Embryonic facial prominence (tissue), 1 donor: ENCODE measurements around the gene CIAO2B.

Experiments
- DNase-seq: peaks from one replicate; pipeline ENCODE4 v3.0.0-alpha.2; 2016; ENCODE audit errors: extremely low spot score

CIAO2B gene

DNA sequence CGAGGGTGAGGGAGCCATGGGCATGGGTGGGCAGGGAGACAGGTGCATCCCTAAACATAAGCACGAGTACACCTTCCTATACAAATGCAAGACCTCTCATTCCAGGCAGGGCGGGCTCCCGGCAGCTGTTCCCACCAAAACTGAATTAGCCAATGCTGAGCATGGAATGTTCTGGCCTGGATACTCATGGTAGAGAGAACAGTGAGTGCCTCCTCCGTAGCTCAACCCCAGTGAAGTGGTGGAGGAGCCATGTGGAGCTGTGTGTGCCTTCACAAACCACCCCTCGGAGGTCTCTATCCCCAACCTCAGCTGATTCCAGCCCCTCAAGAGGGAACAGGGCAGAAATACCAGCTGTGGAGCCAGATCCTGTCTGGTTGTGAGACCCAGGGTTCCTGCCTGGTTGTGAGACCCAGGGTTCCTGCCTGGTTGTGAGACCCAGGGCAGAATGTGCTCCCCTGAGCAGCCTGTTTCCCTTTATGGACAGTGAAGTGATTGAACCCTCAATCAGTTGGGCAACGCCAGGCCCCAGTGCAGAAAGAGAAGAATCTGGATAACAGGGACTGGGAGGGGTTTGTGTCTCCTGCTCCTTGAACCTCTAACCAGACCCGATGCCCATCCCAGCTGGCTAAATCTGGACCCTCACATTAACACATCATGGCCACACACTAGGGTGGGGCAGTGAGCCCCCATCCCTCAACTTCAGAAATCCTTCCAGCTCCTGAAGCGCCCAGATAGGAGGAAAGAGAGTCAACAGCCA lies 13.1 kb downstream of the CIAO2B start:
- DNase-seq: no peak

DNA sequence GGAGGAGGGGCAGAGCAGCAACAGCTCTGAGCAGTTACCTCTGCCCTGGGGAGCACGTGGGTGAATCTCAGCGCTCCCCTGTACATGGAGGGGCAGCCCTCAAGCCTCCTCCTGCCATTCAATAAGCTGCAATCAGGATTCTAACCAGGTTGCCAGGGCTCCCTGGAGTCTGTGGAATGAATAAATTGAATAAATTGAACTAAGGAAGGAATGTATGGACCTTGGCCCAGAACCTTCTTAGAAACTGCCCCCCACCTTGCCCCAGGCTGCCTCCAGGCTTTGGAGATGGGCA lies 14.0 kb downstream of the CIAO2B start:
- no peak for DNase-seq

DNA sequence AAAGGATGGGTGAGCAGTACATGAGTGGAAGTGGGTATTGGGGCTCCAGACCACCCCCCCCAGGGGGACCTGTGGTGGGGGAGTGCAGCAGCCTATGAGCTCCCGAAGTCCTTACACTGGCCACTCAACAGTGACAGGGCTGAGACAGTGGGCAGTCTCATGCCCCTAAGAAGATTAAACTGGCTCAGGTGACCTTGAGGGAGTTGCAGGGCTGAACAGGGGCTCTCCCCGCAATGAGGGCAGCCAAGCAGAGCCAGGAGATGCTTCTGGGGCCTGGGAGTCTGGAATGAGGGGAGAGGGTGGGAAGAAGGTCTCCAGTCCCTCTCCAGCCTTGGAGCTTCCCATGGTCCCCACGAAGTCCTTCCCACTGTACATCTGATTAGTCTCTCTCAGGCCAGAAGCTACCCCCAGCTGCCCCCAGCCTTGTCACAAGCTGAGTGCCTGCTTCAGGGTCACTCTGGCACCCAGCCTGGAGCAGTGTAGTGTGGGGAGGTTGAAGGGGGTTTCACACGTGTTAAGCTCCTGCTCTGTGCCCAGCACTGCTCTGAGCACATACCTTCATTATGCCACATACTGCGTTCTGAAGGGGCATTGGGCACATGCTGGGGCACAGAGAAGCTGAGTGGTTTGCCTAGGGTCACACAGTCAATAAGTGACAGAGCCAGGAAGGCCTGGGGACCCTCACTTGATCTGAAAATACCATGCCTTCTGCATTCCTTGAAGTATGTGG lies 14.5 kb downstream of the CIAO2B start:
- no peak for DNase-seq

DNA sequence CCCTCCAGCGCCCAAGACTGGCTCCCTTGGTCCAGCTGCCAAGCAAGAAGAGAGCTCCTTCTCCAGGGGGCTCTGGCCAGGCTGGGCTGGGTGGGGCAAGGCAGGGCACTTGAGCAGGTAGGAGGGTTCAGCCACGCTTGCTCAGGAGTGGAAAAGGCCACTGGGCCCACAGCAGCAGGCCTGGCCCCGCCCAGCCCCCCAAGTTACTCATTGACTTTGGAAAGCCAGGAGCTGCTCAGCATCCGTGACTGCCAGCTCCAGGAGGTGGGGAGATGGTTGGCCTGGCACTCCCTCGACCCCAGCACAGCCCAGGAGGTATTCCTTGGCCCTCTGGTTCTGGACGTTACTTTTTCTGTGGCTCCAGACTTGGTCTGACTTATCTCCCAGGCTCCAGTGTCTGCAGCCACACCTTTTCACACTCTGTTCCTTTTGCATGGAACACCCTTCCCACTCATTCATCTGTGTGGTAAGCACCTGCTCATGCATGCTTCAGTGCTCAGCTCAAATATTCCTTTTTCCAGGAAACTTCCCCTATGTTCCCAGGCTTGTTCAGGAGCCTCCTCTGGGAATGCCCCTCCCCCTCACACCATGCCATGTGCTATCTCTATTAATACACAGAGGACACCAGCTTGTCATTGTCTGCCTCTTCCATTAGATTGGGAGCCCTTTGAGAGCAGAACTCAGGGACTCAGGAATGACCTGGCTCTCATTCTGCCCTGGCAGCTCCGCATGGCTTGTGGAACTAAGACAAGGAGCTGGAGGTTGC lies 15.2 kb downstream of the CIAO2B start, which contains the start of gene CDH16:
TSS of gene CDH16 (minus strand) at position 83 of the 766 bp plus-strand sequence. CDS start 820 bp downstream, outside the sequence.
- no peak for DNase-seq

DNA sequence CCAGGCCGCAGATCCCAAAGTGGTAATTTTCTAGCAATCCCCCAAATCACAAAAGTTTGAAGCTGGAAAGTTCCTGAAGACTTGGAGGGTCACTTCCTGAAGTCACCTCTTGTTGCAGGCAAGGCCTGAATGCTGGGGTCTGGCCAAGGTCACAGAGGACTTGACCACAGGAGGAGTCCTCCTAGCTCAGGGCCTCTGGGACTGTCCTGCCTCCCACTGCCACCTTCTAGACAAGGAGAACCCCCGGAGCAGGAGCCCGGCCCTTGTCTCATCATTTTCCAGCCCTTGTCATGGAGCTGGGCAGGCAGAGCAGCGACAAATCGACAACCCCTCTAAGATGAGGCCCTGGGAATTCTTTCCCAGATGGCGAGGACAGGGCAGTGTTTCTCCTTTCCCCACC lies 15.8 kb downstream of the CIAO2B start:
- no peak for DNase-seq

DNA sequence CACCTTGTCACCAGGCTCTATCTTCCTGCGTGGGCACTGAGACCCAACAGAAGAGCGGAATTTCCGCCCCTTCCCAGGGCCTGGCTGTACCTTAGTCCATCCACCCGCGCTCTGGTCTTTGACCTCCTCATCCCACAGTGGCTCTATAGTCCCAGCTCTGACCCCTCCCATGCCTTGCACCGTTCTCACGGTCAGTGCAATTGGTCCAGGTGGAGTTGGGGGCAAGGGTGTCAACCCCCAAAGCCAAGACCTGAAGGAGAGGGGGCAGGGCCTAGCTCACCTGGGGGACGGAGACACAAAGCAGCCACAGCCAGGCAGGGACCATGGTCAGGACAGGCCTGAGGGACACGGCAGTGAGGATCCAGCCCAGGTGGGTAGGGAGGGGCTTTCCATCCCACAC lies 16.5 kb downstream of the CIAO2B start:
- DNase-seq: no peak

DNA sequence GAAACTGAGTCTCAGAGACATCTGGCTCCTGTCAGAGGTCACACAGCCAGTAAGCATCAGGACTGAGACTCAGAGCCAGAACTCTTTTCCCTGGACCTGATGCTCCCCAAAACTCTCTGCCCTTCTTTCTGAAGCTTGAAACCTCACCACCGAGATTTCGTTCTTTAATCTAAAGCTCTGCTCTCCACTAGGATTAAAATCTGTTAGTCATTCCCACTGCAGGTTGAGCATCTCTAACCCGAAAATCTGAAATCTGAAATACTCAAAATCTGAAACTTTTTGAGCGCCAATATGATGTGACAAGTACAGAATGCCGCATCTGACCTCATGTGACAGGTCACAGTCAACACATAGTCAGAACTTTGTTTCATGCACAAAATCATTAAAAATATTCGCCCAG lies 17.7 kb downstream of the CIAO2B start:
- DNase-seq: no peak

DNA sequence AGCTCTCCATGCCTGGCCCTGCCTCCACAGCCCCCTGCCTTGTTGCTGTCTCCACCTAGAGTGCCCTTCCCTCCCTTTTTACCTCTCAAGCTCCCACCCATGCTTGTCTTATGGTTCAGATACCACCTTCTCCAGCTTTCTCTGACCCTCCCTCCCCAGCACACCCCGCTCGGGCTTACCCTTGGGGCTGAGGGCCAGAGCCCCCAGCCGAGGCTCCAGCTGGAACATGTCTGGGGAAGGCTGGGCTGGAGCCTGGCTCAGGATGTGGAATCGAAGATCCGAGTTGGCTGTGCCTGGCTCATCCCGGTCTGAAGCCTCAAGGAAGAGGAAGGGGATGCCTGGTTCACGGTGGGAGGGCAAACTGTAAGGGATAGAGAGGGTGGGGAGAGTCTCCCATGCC lies 19.2 kb downstream of the CIAO2B start:
- DNase-seq: no peak

DNA sequence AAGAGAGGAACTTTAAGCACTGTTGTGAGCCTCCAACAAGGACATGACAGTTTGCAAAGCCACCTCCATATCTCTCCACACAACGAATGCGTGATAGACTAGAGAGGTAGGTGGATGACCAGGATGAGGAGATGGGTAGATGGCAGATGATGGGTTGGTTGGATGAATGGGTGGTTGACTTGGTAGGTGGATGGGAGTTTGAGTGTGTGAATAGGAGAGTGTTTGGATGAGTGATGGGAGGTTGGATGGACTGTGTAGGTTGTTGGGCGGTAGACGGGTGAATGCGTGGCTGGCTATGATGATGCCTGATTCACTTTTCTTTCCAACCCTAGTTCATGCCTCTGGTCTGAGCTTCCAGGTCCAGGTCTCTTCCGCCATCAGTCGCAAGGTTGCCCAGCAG lies 19.7 kb downstream of the CIAO2B start:
- no peak for DNase-seq

DNA sequence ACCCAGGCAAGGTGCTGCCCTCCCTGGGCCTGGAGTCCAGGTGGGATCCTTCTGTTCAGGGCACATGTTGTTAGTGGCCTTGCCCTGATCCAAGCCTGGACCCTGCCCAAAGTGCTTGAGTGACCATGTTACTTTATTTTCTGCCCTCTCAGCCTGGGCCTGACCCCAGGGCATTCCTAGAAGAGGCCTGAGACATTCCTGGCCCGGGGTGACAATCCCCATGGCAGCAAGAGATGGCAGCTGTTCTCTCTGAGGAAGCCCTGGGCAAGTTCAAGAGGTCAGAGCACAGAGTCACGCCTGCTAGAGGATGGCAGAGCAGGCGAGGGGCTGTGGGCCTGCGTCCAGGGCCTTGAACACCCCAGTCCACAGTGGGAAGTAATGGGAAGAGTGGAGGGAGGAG lies 20.5 kb downstream of the CIAO2B start:
- DNase-seq: no peak

DNA sequence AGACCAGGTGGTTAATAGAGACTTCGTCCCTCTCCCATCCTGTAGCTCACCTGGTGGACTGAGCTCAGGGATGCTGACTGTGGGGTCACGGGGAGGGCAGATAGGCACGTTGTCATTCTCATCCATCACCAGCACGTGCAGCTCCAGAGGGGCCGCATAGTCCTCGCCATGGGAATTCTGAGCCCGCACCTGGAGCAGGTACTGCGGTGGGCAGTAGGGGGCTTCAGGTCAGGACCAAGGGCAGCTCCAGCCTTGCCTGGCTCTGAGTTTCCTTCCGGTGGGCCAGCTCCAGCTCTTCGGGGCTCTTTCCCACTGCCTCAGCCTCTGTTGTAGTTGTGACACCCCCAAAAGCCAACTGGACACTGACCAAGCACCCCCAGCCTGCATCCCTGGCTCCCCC lies 21.1 kb downstream of the CIAO2B start:
- DNase-seq: no peak

DNA sequence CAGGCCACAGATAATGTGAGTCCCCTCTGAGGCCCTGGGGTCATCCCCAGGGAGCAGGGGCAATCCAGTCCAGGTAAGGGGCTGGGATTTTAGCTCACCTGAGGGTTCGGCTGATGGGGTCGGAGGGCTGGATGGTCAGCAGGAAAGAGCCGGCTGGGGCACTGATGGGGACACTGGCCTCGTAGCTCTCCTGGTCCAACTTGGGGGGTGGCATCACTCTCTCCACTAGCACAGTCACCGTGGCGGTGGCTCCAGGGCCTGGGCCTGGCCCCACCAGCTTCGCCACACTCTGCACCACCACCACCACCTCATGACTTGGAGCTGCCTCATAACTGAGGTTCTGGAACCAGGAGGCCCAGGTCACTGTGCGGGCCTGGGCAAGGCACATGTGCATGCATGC lies 22.4 kb downstream of the CIAO2B start:
- no peak for DNase-seq

DNA sequence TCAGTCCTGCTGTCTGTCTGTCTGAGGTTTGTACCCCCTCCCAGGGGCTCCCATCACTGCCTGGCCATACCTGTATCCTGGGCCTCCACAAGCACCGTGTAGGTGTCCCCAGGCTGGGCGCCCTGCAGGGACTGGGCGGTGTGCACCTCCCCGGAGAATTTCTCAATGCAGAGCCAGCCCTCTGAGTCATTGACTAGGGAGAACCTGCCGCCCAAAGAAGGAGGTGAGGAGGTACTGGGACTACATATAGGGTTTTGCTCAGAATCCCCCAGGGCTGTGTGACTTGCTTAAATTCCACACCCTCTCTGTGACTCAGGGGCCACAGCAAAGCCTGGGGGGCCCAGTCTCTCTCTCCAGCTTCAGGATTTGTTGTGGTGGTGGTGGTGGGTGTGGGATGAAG lies 23.1 kb downstream of the CIAO2B start:
- DNase-seq: no peak

DNA sequence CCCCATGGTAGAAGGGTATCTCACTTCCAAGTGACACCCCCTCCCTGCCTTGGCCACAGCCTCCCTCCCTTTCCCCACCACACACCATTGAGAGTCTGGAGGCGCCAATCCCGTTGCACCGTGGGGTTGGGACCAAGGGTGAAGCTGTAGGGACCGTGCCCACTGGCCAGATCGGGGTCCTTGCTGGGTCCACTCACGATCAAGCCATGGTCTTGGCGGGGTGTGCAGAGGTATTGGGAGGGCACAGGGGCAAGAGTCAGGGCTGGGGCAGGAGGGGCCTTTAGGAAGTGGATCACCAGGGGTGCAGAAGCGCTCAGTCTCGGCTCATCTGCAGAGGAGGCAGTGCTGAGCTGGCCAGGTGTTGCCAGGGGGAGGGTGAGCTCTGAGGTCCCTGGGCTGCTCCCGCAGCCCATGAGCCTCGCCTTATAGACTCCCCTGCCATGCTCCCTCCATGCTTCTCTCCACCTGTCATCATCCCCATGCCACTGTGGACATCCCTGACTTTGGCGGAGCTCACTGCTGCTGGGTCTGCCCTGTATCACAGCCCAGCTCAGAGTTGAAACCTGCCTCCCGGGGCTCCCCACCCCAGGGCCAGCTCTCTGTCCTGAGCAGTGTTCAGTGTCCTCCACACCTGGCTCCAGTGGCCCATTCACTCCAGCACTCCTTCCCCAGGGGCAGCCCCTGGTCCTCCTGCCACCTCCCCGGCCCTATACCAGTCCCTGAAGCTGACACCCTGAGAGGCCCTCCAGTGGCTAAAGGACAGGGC lies 23.8 kb downstream of the CIAO2B start:
- no peak for DNase-seq

DNA sequence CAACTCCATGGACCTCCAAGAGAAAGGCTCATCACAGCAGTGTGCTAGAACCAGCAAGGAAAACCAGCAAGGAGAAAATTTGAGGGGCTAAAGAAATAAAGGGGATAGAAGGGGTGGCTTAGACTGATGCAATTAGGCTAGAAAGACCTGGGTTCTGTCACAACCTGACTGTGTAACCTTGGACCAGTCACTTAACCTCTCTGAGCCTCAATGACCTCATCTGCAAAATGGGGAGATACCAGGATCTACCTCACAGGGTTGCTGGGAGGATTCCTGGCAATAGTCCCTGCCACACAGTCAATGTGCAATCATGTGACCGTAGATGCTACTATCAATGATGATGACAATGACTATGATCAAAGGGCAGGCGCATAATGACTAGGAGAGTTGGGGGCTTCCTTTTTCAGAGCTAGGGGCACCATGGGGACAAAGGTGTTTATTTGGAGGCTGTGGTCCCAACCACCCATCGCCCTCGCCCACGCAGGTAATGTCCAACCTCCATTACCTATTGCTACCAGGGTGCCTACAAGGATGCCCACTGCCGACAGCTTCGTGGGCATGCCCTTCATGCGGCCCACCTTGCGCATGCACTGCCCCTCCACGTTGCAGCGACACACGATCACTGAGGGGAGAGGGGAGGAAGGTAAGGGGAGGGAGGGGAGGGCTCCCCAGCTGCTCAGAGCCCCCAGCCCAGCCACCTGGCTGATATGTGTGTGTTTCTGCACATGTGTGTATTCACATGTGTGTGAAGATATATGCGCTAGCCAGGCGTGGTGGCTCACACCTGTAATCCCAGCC lies 25.2 kb downstream of the CIAO2B start:
- DNase-seq: no peak

DNA sequence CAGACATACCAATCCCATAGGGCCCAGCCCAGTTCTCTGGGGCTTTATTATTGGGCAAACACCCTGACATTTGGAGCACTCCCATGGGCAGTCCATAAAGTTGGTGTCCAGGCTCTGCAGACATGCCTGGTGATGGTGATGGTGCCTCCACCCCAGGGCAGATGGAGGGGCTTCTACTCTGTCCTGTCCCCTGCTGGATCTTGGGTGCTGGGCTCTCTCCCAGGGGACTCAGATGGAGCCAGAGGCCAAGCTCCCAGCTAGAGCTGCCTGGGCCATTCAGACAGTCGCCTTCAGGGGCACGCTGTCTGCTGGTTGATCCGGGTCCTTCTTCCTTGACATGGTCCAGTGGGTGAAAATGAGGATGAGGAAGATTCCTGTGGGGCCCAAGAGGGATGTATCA lies 26.1 kb downstream of the CIAO2B start:
- no peak for DNase-seq

DNA sequence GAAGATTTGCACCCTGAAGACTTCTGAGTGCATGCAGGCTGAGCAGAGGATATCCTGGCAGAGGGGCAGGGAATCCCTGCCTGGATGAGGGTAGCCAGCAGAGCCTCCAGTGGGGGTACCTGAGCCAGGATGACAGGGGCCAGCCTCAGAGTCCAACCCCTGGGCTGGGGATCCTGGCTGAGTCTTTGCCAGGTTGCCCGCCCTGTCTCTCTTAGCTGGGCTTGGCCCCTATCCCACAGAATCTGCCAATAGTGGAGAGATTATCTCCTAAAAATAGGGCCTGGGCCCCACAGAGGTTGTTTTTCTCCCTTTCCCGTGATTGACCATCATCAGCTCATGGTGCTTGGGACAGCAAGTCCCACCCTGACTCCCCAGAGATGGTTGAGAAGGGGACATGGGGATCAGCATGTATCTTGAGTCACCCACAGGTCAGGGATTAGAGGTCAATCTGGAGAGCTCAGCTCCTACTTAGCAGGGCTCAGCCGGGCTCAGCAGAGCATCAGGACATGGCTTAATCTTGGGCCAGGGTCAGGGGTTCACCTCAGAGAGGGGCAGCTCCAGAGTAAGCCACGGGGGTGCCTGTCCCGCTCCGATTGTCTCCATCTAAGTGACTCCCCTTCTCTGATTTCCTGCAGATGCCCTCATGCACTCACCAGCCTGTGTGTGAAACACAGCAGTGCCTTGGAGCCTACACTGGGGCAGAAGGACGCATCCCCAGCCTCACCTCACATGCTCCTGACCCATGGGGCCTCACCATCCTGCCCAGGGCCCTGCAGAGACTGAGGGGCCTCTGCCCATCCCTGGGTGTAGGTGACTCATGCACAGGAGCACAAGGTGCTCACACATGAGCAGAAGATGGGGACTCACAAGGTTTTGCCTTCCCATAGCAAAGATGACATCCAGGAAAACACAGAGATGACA lies 27.0 kb downstream of the CIAO2B start:
- no peak for DNase-seq

DNA sequence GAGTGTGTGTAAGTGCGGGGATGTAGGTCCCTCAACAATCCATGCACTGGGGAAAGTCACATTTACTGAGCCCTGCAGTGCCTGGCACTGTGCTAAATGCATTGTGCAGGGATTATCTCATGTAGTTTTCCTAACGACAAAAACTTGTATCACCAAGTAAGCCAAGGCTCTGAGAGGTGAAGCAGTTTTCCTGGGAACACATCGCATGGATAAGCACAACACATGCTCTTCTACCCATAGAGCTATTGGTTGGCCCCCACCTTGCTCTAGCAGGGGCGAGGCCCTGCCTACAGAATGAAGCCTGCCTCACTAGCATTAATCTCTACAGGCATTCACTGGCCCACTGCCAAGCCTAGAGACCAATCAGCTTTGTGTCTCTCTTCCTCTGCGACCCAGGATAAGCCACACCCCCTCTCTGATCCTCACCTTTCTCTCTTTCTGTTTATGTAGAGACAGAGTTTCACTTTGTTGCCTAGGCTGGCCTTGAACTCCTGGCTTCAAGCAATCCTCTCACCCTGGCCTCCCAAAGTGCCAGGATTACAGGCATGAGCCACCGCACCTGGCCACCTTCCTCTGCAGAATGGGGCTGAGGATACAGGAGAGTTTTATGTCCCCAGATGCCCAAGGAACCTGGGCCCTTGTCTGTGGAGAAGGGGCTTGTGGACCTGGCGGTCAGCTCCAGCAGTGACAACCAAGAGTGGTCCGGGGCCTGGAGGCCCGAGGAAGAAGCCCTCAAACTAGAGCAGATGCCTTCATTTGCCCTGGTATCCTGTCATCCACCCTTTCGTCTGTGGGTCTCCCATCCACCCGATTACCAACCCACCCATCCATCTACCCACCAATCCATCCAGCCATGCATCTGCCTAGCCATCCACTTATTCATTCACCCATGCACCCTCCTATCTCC lies 28.3 kb downstream of the CIAO2B start:
- no peak for DNase-seq
